OCI-LY1 (cell line): ENCODE measurements around the gene MRPL40.

Source experiments
- H2AFZ ChIP-seq: fragments of 200-600 bp; sonication (generic), shearing (Covaris generic); 2 replicates; pipeline ENCODE4 v1.6.0; 2014; ENCODE audit warnings: antibody characterized with exemption, mild to moderate bottlenecking, low read length
- H3F3A ChIP-seq: fragments of 200-600 bp; sonication (generic), shearing (Covaris generic); 2 replicates; pipeline ENCODE4 v1.6.0; 2014; ENCODE audit warnings: mild to moderate bottlenecking, antibody characterized with exemption, low read length, moderate library complexity; ENCODE audit not compliant: insufficient read depth
- H3K27ac ChIP-seq: fragments of 200-600 bp; sonication (generic); 2 replicates; pipeline ENCODE4 v1.5.1; 2014; ENCODE audit warnings: low read length, mixed run types, mild to moderate bottlenecking, low read depth; ENCODE audit not compliant: poor library complexity, severe bottlenecking
- H3K27me3 ChIP-seq: fragments of 200-600 bp; sonication (generic); 2 replicates; pipeline ENCODE4 v1.6.0; 2014; ENCODE audit warnings: antibody characterized with exemption, mild to moderate bottlenecking, low read length, moderate library complexity; ENCODE audit not compliant: insufficient read depth
- H3K36me3 ChIP-seq: fragments of 200-600 bp; sonication (generic); 2 replicates; pipeline ENCODE4 v1.6.1; 2014; ENCODE audit warnings: mild to moderate bottlenecking, antibody characterized with exemption, low read length, moderate library complexity, mixed read lengths; ENCODE audit not compliant: insufficient read depth
- H3K4me1 ChIP-seq: fragments of 200-600 bp; sonication (generic); 2 replicates; pipeline ENCODE4 v1.5.1; 2014; ENCODE audit warnings: mild to moderate bottlenecking, low read length, moderate library complexity; ENCODE audit not compliant: insufficient read depth, severe bottlenecking
- H3K4me2 ChIP-seq: fragments of 200-600 bp; sonication (generic), shearing (Covaris generic); 2 replicates; pipeline ENCODE4 v1.6.1; 2014; ENCODE audit warnings: low read length
- H3K4me3 ChIP-seq: fragments of 200-600 bp; sonication (generic); 2 replicates; pipeline ENCODE4 v1.5.1; 2014; ENCODE audit warnings: low read length, low read depth, mild to moderate bottlenecking, mixed read lengths; ENCODE audit not compliant: poor library complexity, severe bottlenecking
- H3K79me2 ChIP-seq: fragments of 200-600 bp; shearing (Covaris generic); 2 replicates; pipeline ENCODE4 v1.6.1; 2016; ENCODE audit warnings: mixed run types, low read length, mixed read lengths; ENCODE audit not compliant: insufficient read depth
- H3K9ac ChIP-seq: fragments of 200-600 bp; sonication (generic), shearing (Covaris generic); 2 replicates; pipeline ENCODE4 v1.6.1; 2014; ENCODE audit warnings: mild to moderate bottlenecking, low read length, mixed read lengths
- H3K9me2 ChIP-seq: fragments of 200-600 bp; sonication (generic), shearing (Covaris generic); 2 replicates; pipeline ENCODE4 v1.6.1; 2014; ENCODE audit warnings: low read depth, mild to moderate bottlenecking, low read length, mixed read lengths
- H3K9me3 ChIP-seq: fragments of 200-600 bp; shearing (Covaris generic); 2 replicates; pipeline ENCODE4 v1.6.1; 2014; ENCODE audit warnings: low read length, mixed read lengths
- H4K20me1 ChIP-seq: fragments of 200-600 bp; sonication (generic), shearing (Covaris generic); 2 replicates; pipeline ENCODE4 v1.6.0; 2016; ENCODE audit warnings: mild to moderate bottlenecking, low read length; ENCODE audit not compliant: insufficient read depth
- CTCF ChIP-seq: fragments of 200-600 bp; sonication (generic), shearing (Covaris generic); IDR thresholded peaks from 2 replicates; pipeline ENCODE4 v1.5.1; 2017; ENCODE audit warnings: mild to moderate bottlenecking, antibody characterized with exemption, low read length, moderate library complexity, mixed read lengths
- EZH2 ChIP-seq: fragments of 200-600 bp; sonication (generic), shearing (Covaris generic); IDR thresholded peaks from 2 replicates; pipeline ENCODE4 v1.8.0; 2017; ENCODE audit warnings: borderline replicate concordance, mixed run types, mild to moderate bottlenecking, antibody characterized with exemption, low read length, moderate library complexity, mixed read lengths

The MRPL40 gene

GRCh38 chr22:19472233-19472632, 39.9 kb downstream of the MRPL40 start:
- Histone ChIP-seq H3K9me3 (no peaks in the 10 kb centered on the region), H3K36me3 (peaks cover 78% of the 10 kb centered on the region), H3K79me2 (peaks cover 15% of the 10 kb centered on the region), H2AFZ (no peak overlapping the region), H3K9ac (no peak overlapping the region), H3K4me3 (no peak overlapping the region), H4K20me1 (no peaks in the 10 kb centered on the region), H3K4me1 (peaks cover 3% of the 10 kb centered on the region), H3F3A (no peaks in the 10 kb centered on the region), H3K27ac (no peak overlapping the region), H3K4me2 (no peak overlapping the region), H3K9me2 (no peaks in the 10 kb centered on the region), H3K27me3 (no peaks in the 10 kb centered on the region)
- TF ChIP-seq CTCF (no peak), EZH2 (no peak)

DNA sequence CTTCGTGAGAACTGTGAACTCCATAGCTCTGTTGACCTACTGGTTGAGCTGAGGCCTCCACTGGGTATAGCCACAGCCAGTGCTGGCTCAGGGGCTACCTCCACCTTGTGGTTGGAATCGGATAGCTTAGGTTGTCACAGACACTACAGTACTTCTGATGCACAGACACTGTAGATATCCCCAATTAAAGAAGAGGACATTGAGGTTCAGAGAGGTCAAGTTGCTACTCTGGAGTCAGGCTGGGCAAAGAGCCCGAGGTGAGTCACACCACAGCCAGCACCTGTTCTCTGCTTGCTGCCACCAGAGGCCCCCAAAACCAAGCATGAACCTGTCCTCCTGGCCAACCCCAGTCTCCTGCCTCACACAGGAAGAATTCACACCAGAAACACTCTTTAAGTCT, 41.2 kb downstream of the MRPL40 start:
- no peaks in the 10 kb centered on the region for H3F3A ChIP-seq
- H2AFZ ChIP-seq, result no peak overlapping the region
- H3K9me2 ChIP-seq, result no peaks in the 10 kb centered on the region
- H4K20me1 ChIP-seq, result no peaks in the 10 kb centered on the region
- H3K9ac ChIP-seq, result no peak overlapping the region
- H3K27ac ChIP-seq, result no peak overlapping the region
- no peaks in the 10 kb centered on the region for H3K27me3 ChIP-seq
- H3K4me2 ChIP-seq, result no peak overlapping the region
- no peak overlapping the region for H3K4me3 ChIP-seq
- peaks cover 14% of the 10 kb centered on the region for H3K4me1 ChIP-seq
- H3K36me3 ChIP-seq, result peaks cover 65% of the 10 kb centered on the region
- TF ChIP-seq CTCF (no peak), EZH2 (no peak)
- H3K79me2 ChIP-seq, result peaks cover 28% of the 10 kb centered on the region
- H3K9me3 ChIP-seq, result no peaks in the 10 kb centered on the region

GRCh38 chr22:19476023-19476422, 43.7 kb downstream of the MRPL40 start:
- Histone ChIP-seq H3K27me3 (no peaks in the 10 kb centered on the region), H3K9me3 (no peaks in the 10 kb centered on the region), H3F3A (no peaks in the 10 kb centered on the region), H3K9ac (no peak overlapping the region), H2AFZ (no peak overlapping the region), H3K36me3 (peaks cover 43% of the 10 kb centered on the region), H3K79me2 (peaks cover 39% of the 10 kb centered on the region), H3K9me2 (no peaks in the 10 kb centered on the region), H3K27ac (no peak overlapping the region), H3K4me1 (peaks cover 22% of the 10 kb centered on the region), H3K4me2 (no peak overlapping the region), H4K20me1 (no peaks in the 10 kb centered on the region), H3K4me3 (no peak overlapping the region)
- no peak for TF ChIP-seq CTCF
- no peak for TF ChIP-seq EZH2
